Astrocyte (in vitro differentiated cells and primary cell): ENCODE results near the gene PTPRU.

Source experiments
- CTCF ChIP-seq: IDR thresholded peaks from 2 replicates; pipeline ENCODE4 v1.5.1; 2011; ENCODE audit warnings: low read depth, mild to moderate bottlenecking, inconsistent platforms, low read length, moderate library complexity; ENCODE audit not compliant: insufficient read depth
- EZH2 ChIP-seq: IDR thresholded peaks from 2 replicates; pipeline ENCODE4 v1.6.1; 2012; ENCODE audit warnings: mild to moderate bottlenecking, low read length, inconsistent platforms; ENCODE audit not compliant: insufficient read depth

- no peak for TF ChIP-seq EZH2
- no peak for TF ChIP-seq CTCF
These were observed 35.4 kb downstream of the PTPRU start for GRCh38 chr1:29271724-29272123.
